ENCODE measurements around the gene C1orf94. TPM values are rescaled to one million over a fixed set of nuclear protein-coding genes. Genes with fewer than 3 reads are reported as not detected.

Gene C1orf94
- total RNA-seq, 1 donor from 2014 or later, result not detected

DNA sequence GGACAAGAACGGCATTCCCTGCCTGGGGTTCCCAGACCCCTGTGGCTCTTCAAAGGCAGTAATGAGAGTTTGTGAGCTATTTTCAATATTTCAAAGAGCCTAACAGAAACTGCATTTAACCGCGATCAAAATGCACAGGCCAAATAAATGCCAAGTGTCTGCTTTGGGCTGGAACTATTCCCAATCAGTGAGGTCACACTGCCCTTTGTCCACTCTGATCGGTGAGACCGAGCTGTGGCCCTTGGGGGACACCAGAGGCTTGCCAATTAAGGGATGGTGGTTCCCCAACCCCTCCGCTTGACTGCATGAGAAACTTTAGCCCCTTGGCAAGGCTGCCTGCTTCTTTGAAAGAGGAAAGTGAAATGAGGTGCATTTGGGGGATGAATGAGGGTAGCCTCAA is 31.9 kb upstream of the C1orf94 start:
- Histone ChIP-seq H3K27me3 (ENCODE audit: control insufficient read depth, insufficient read depth, low read length) (no peaks in the 10 kb centered on the region), H3K4me3 (ENCODE audit: low read depth, low read length) (no peak overlapping the region), H3K36me3 (ENCODE audit: control insufficient read depth, insufficient read depth, low read length) (no peaks in the 10 kb centered on the region)
- no peak for FAIRE-seq
- no peak for TF ChIP-seq CTCF (IDR thresholded peaks at IDR 0.05; ENCODE audit: insufficient read depth, low read length, severe bottlenecking)
- DNase-seq (ENCODE audit: low read depth), result no peak

GRCh38 chr1:34147301-34147700 is 29.4 kb upstream of the C1orf94 start:
- Histone ChIP-seq H3K4me3 (ENCODE audit: low read depth, low read length) (no peak overlapping the region), H3K36me3 (ENCODE audit: control insufficient read depth, insufficient read depth, low read length) (no peaks in the 10 kb centered on the region), H3K27me3 (ENCODE audit: control insufficient read depth, insufficient read depth, low read length) (no peaks in the 10 kb centered on the region)
- DNase-seq (ENCODE audit: low read depth) (no peak), FAIRE-seq (no peak)
- TF ChIP-seq CTCF (IDR thresholded peaks at IDR 0.05; ENCODE audit: insufficient read depth, low read length, severe bottlenecking), result no peak

GRCh38 chr1:34149501-34149900 is 27.2 kb upstream of the C1orf94 start:
- no peaks in the 10 kb centered on the region for H3K36me3 ChIP-seq (ENCODE audit: control insufficient read depth, insufficient read depth, low read length)
- H3K4me3 ChIP-seq (ENCODE audit: low read depth, low read length), result no peak overlapping the region
- no peaks in the 10 kb centered on the region for H3K27me3 ChIP-seq (ENCODE audit: control insufficient read depth, insufficient read depth, low read length)
- no peak for FAIRE-seq
- TF ChIP-seq CTCF (IDR thresholded peaks at IDR 0.05; ENCODE audit: insufficient read depth, low read length, severe bottlenecking), result no peak
- no peak for DNase-seq (ENCODE audit: low read depth)

GRCh38 chr1:34153246-34153645 is 23.5 kb upstream of the C1orf94 start:
- H3K4me3 ChIP-seq (ENCODE audit: low read depth, low read length), result no peak overlapping the region
- TF ChIP-seq CTCF (IDR thresholded peaks at IDR 0.05; ENCODE audit: insufficient read depth, low read length, severe bottlenecking), result no peak
- no peaks in the 10 kb centered on the region for H3K27me3 ChIP-seq (ENCODE audit: control insufficient read depth, insufficient read depth, low read length)
- DNase-seq (ENCODE audit: low read depth) (no peak), FAIRE-seq (no peak)
- H3K36me3 ChIP-seq (ENCODE audit: control insufficient read depth, insufficient read depth, low read length), result no peaks in the 10 kb centered on the region

GRCh38 chr1:34155860-34156259 is 20.8 kb upstream of the C1orf94 start:
- DNase-seq (ENCODE audit: low read depth) (no peak), FAIRE-seq (no peak)
- no peaks in the 10 kb centered on the region for H3K27me3 ChIP-seq (ENCODE audit: control insufficient read depth, insufficient read depth, low read length)
- H3K36me3 ChIP-seq (ENCODE audit: control insufficient read depth, insufficient read depth, low read length), result no peaks in the 10 kb centered on the region
- TF ChIP-seq CTCF (IDR thresholded peaks at IDR 0.05; ENCODE audit: insufficient read depth, low read length, severe bottlenecking), result no peak
- H3K4me3 ChIP-seq (ENCODE audit: low read depth, low read length), result no peak overlapping the region

DNA sequence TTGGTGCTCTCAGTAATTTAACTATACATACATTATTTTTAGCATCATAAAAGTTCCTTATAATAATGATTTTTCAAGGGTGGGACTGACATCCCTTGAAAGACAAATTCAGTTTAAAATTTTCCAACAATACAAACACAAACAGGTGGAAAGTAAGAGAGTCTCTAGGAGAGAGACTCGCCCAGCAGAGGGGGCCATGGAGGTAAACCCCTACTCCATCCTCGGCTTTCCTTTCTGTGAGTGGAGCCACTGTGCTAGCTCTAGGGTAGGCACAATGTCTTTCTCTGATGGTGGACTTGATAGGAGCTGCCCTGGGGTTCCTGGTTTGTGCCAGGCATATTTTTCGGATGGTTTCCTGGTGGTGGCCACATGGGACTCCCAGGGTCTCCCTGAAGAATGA is 20.0 kb upstream of the C1orf94 start:
- no peak overlapping the region for H3K4me3 ChIP-seq (ENCODE audit: low read depth, low read length)
- TF ChIP-seq CTCF (IDR thresholded peaks at IDR 0.05; ENCODE audit: insufficient read depth, low read length, severe bottlenecking), result no peak
- no peaks in the 10 kb centered on the region for H3K36me3 ChIP-seq (ENCODE audit: control insufficient read depth, insufficient read depth, low read length)
- FAIRE-seq (no peak), DNase-seq (ENCODE audit: low read depth) (no peak)
- no peaks in the 10 kb centered on the region for H3K27me3 ChIP-seq (ENCODE audit: control insufficient read depth, insufficient read depth, low read length)
